ENCODE results near the gene LRP8. TPM values are rescaled to one million over a fixed set of nuclear protein-coding genes. Genes with fewer than 3 reads are reported as not detected.

LRP8 gene
- total RNA-seq, 2 donors from 2014 or later: 5.7 to 7.2 TPM

DNA sequence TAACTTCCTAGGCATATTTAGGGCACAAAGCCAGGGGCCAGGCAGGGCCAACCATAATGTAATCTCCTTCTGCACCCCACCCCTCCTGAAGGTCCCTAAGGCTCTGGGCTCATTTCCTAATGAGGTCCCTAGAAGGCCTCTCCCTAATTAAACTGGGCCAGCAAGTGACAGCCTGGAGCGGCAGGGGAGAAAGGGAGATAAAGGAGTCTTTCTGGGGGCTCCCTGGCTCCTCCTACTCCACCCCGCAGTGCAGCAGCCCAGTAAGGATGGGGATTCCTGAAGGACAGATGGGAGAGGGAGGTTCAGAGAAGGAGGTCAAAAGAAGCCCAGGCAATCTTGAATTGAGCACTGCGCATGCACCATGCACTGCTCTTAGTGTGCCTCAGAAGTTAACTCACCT, 12.8 kb downstream of the LRP8 start:
- intact Hi-C loops (cut with DNase I): no loop called here
- peak; percentile 44 for DNase-seq (ENCODE audit: low spot score)

DNA sequence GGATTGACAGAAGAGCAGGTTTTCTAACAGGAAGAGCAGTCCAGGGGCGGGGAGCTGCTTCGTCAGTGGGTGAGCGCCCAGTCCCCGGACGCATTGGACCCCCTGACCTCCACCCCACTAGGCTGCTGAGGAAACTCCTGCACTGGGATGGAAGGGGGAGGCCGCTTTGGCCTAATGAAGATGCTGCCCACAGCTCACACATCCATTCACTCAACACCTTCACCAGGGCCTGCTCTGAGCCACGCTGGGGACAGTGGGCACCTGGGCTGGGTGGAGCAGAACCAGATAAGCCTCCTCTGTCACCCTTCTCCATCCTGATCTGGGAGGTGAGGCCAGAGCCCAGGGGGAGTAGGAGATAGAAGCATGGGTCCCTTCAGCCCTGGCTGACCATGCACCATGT, 13.3 kb downstream of the LRP8 start:
- DNase-seq (ENCODE audit: low spot score): peak; percentile 38
- intact Hi-C loops (cut with DNase I): no loop called here

DNA sequence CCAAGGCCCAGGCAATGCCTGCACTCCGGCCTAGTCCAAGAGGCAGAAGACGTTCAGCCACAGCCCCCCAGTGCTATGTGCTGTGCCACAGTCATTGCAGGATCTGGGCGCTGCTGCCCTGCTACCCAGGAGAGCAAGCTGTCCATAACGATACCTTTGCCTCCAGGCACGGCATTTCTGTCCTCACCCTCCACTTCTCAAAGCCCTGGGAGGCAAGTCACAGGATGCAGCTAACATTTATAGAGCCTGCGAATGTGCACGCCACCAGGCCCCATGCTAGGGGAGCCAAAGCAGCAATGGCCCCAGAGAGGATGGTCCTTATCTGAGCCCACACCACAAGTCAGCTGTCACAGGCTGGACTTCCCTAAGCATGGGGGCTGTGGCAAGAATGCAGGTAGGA, 13.8 kb downstream of the LRP8 start:
- intact Hi-C loops (cut with DNase I): no loop called here
- DNase-seq (ENCODE audit: low spot score): peak; percentile 50

DNA sequence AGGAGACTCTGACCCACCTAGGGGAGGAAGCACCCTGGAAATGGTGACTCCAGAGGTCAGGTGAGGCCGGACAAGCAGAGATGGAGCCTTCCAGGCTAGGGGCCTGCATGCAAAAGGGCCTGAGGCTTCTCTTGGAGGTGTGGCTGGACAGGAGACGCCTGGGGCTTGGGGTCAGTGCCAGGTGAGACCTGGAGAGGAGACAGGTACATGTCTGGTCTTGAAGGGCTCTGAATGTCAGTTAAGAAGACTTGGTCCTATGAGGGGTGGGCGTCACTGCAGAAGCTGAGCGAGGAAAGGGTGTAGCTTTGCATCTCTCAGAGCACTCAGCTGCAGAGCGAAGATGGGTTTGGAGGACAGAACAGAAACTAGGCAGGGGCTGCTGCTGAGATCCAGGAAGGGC, 14.3 kb downstream of the LRP8 start:
- no peak for DNase-seq (ENCODE audit: low spot score)
- intact Hi-C loops (cut with DNase I): no loop called here

DNA sequence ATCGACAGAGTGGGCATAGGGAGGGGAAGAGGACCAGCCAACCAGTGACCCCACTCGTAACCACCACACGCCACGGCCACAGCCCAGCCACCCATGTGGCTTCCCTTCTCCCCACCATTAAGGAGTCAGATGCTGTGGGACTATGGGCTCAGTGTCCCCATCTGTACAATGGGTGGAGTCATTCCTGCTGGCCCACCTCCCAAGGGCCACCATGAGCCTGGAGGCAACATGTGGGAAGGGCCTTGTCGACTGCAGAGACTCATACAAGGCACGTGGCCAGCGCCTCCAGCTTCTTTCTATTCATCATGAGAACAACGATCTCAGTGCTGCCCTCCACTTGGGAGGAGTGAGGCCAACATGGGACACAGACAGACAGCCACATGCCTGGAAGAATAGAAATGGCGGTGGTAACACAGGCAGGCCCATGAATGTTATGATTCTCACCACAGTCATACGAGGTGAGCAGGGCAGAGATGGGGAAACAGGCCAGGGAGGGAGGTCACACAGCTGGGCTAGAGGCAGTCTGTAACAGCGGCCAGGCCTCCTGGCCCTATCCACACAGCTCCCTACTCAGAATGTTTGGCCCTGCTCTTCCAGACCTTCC, 16.1 kb downstream of the LRP8 start:
- intact Hi-C loops (cut with DNase I): no loop called here
- no peak for DNase-seq (ENCODE audit: low spot score)

DNA sequence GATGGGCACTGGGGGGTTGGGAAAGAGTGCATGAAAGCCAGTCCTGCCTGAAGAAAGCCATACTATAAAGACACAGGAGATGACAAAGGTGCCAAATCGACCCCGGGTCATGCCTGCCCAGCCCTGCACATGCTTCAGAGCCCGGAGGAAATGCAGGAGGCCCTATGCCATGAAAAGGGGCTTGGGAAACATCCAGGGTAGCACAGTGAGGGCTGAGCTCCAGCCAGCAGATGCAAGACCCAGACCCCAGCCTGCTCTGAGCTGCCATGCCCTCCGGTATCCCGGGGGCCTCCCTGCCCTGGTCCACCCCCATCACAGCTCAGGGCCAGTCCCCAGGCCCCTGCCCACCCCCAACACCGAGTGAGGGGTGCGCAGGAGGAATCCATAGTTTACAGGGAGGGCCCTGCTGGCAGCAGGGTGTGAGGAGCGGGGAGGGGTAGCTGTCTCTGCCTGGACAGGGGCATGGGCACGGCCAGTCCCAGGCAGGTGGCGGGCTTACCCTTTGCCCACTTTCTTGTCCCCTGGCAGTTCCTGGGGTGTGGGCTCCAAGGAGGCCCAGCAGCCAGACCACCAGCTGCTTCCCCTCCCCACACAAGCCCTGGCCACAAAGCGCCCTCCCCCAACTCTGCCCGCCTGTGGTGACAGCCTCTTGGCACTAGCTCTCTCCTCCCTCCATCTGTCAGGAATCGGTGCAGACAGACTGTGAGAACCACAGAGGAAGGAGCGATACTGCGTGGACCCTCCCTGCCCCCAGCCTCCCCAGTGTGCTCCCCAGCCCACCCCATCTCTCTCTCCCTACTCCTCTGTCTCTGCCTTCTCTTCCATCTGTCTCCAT, 16.8 kb downstream of the LRP8 start:
- intact Hi-C loops (cut with DNase I): no loop called here
- DNase-seq (ENCODE audit: low spot score): no peak

DNA sequence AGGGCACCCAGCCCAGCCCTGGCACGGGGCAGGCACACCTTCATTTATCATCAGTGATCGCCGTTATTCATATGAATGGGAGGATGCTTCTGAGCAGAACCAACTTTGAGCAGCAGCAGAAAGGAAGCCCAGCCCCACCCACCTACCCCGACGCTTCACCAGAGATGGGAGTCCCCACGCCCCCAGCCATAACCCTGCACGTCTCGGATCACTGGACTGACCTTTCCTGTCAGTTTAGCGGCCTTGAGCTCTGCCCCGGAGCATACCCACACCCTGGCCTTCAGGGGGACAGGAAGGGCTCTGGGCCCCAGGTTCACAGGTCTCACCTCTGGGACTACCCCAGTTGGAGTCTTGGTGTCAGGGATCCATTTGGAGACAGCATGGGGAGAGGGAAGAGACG, 18.1 kb downstream of the LRP8 start:
- intact Hi-C loops (cut with DNase I): no loop called here
- DNase-seq (ENCODE audit: low spot score): no peak

DNA sequence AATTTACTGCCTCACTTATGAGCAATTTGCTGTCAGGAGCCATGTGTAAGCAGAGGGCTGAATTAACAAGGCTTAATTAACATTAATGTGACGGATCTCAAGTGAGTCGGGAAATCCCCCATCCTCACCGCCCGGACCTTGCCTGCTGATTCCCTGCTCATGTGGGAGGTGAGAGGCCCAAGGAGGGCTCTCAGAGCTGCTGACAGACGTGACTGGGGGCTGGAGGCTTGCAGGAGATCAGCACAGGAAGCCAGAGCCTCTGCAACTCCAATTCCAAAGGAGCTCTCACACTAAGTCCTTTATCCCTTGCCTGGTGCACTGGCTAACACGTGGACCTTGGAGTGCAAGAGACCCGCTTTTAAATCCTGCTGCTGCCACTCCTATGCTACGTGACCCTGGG, 19.4 kb downstream of the LRP8 start:
- intact Hi-C loops (cut with DNase I): no loop called here
- no peak for DNase-seq (ENCODE audit: low spot score)

DNA sequence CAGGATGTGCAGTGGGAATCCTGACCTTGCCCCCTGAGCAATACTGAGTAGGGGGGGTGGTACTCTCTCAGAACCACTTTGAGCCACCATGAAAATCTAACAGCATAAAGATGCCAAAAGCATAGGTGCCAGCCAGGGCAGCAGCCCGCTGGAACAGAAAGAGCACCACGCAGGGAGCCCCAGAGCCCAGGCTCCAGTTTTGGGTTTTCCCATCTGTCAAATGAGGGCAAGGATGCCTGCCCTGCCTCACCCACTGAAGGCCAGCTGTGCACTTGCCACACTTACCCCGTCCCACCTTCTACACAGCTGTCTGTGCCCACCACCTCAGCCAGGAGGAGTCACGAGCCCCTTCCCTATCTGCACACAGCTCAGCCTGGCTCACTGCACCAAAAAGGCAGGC, 20.8 kb downstream of the LRP8 start:
- no peak for DNase-seq (ENCODE audit: low spot score)
- intact Hi-C loops (cut with DNase I): no loop called here

DNA sequence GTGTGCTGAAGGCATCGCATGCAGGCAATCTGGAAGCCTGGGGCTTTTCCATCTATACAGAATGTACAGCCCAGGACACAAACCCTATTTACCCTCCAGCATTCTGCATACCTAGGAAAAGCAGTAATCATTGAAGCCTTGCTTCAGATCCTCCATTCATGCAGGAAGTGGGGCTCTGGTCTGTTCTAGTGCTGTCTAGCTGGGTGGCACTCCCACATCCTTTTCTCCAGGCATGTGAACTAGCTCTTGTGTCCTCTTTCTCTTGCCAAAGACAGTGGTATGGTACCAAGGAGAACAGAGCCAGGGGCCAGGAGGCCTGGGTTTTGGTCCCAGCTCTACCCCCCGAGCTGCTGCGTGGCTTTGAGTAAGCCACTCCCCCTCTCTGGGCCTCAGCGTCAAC, 21.7 kb downstream of the LRP8 start:
- intact Hi-C loops (cut with DNase I): no loop called here
- DNase-seq (ENCODE audit: low spot score): no peak

DNA sequence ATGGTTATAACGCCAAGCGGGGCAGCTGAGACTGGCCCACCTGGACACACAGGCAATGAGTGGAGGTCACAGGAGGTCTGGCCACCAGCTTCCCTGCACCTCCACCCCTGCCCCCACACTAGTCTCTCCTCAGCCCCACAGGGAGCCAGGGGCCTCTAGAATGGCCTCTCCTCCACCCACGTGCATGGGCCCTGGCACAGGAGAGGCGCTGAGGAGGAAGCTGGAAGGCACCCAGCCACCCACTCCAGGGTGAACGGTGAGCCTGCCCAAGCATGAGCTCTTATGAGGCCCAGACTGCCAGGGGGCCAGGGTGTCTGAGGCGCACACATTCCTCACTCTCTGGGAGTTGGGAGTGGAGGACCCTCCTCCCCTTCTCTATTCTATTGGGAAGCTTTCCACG, 22.2 kb downstream of the LRP8 start:
- DNase-seq (ENCODE audit: low spot score): no peak
- intact Hi-C loops (cut with DNase I): no loop called here

DNA sequence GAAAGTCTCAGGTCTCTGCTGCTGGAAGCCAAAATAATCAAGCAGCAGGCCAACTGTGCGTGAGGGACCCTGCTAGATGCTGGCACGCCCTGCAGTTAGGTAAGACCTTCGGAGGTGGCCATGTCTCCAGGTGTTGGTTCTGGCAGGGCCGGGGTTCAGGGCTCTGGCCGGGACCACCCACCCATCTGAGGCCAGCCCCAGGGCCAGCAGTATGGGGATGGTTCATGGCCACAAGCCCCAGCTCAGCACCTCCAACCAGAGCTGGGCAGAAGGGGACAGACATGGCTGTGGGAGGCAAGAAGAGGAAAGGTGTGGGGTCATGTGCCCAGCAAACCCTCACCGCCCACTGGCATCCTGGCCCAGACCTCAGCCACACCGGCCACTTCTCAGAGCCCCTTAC, 23.3 kb downstream of the LRP8 start:
- intact Hi-C loops (cut with DNase I): no loop called here
- no peak for DNase-seq (ENCODE audit: low spot score)

DNA sequence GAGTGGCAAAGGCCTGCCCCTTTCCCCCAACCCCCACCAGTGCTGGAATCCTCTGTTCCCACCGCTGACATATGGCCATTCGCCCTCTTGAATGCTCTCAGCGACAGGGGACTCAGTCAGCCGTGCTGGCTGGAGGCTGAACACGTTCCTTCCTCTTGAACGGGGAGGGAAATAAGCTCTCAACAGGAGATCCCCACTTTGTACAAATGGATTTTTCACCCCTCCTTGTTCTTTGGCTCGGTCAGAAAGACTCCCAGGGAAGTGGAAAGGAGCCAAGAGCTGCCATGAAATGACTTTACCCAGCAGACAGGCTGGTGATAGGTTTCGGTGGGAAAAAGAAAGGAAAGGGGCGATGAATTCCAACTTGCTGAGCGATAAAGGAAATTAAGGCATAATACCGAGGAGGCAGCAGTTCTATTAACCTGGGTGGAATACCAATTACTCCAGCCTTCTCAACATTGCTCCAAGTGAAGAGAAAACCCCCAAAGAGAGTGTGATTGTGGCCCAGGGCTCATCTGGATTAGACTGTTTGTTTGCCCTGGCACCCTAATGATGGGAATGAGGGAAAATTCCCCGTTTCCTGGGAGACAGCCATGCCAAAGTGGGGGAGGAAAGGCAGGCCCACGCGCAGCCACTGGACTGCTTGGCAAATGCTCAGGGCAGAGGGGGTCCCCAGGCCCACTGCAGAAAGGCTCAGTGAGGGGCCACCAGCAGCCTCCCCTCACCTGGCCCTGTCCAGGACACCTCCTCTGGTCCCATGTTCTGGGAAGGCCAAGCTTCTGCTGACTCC, 23.9 kb downstream of the LRP8 start:
- intact Hi-C loops (cut with DNase I): no loop called here
- DNase-seq (ENCODE audit: low spot score): no peak

DNA sequence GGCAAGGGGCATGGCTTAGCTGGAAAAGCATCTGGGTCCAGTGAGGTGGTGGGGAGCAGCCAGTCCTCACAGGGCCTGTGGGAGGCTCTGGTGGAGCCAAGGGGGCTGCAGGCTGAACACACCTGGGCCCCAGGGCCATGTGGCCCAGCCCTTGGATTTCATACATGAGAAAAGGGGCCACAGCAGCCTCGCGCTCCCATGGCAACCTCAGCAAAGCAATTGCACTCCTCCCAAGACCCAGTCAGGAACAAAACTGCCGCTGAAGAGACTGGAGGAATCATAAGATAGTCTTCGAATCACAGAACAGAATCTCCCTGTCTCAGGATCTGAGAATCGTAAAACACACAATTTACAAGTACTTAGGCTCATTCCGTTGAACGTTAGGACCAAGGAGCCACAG, 24.6 kb downstream of the LRP8 start:
- intact Hi-C loops (cut with DNase I): no loop called here
- DNase-seq (ENCODE audit: low spot score): no peak

DNA sequence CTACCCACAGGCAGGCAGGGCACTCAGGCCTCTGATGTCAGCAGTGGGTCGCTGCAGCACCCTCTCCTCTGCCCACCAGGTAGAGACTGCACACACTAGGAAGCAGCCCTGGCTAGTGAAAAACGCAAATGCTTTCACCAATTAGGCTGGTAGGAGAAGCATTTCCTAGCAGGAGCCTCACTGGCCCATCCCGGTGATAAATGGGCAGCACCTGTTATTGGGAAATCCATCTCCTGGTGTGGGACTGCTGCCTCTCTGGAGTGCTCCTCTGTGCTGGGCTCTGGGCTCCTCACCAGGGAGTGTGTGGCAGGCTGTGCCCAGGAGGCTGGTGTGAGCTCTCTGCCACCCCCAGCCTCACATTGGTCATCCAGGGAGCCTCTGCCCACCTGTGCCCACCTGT, 28.6 kb downstream of the LRP8 start:
- intact Hi-C loops (cut with DNase I): no loop called here
- no peak for DNase-seq (ENCODE audit: low spot score)

DNA sequence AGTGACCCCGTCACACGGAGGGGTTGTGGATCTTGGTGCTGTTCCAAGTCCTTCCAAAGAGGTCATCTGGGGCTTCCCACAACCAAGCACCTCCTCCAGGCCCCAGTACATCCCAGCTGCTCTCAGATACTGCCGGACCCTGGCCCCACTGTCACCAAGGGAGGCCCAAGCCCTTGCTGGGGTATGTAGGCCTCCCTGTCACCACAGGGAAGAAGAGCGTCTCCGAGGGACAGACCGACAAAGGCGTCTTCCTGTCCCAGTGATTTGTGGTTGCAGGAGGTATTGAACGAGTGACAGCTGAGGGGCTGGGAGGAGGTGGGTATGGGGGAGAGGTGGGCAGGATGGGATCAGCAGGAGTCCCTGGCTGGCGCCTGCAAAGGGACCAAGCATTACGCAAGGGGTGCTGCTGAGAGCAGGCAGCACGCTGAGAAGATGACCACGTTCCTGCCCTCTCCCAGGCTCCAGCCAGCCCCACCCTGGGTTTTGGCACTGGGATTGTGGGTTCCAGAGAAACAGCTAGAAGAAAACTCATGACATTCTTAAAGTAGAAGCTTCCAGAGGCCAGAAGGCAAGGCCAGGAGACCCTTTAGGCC, 29.7 kb downstream of the LRP8 start:
- intact Hi-C loops (cut with DNase I): no loop called here
- no peak for DNase-seq (ENCODE audit: low spot score)

DNA sequence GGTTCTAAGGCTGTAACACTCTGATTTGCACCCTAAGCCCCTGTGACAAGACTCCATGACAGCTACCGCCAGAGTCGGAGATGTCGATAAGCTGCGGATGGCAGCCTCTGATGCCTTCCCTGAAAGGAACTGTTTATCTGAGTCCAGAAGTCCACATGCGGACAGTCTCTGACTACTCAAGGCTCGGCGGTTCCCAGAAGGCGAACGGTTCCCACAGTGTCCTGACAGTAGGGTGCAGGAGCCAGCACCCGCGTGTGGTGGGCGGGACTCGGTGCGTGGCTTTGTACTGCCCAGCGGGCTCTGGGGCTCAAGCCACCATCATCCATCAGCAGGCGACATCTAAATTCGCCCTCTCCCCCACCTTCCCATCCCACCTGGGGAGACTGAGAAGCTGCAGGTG, 30.7 kb downstream of the LRP8 start:
- DNase-seq (ENCODE audit: low spot score): no peak
- intact Hi-C loops (cut with DNase I): no loop called here

DNA sequence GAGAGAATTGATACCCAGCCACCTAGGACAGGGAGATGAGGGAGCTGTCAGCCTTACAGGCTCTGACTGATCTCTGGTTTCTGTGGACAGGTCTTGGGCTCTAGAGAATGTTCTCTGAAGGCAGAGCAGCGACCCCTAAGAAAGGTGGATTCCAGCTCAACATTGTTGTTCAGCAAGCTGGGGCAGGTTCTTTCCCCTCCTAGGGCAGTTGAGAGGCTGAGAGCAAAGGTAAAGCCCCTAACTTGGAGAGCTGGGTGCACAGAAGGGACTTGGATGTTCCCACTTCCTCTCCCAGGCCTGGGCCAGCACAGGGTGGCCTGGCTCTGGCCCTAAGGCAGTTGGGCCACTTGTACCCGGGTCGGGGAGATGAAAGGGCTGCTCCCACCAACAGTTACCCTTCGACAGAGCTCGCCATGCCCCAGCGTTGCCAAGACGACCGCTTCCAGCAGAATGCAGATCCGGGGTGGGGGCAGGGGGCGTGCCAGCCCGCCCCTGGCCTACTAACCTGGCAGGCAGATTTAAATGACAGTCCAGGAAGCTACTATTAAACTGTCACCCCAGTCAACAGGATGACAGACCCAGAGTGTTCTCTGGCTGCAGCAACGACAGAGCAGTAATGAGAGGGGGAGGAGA, 31.6 kb downstream of the LRP8 start:
- intact Hi-C loops (cut with DNase I): no loop called here
- DNase-seq (ENCODE audit: low spot score): no peak

DNA sequence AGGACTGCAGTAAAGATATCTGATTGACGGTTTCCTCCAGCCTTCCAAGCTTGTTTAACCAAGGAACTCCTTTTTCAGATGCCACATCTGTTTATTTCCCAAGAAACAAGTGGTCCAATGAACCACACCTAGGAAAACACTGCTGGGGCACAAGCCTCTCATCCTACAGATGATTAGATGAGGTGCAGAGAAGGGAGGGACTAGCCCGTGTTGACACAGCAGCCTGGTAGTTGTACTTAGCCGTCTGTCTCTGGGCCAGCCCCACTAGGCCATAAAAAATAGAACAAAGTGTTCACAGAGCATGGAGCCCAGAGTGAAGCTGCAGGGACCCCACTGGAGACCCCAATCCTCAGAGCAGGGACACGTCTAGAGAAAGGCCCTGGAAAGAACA, 32.1 kb downstream of the LRP8 start:
- intact Hi-C loops (cut with DNase I): no loop called here
- DNase-seq (ENCODE audit: low spot score): no peak

DNA sequence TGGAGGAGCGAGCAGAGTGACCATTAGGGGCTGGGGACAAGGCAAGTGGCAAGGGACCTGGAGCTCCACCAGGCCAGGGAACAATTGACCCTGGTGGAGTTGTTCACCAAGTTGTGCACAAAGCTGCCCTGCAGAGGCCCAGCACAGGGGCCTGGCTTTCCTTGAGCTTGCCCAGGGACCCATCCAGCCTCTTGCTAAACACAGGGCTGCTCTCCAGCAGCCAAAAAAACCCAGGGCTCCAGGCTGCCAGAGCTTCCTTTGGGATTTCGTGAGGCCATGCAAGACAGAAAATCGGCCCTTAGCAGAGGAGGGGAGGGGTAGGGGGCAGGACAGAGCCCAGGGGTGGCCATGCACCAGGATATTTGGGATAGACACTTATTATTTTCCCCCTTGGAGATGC, 32.6 kb downstream of the LRP8 start:
- intact Hi-C loops (cut with DNase I): no loop called here
- DNase-seq (ENCODE audit: low spot score): no peak
